GM12872 (cell line): ENCODE measurements around the gene HLCS.

ENCODE experiments used
- CTCF ChIP-seq: IDR thresholded peaks from 3 replicates; pipeline ENCODE4 v1.5.1; 2011; ENCODE audit warnings: low read depth, mild to moderate bottlenecking, low read length, moderate library complexity; ENCODE audit not compliant: insufficient read depth

HLCS gene

DNA sequence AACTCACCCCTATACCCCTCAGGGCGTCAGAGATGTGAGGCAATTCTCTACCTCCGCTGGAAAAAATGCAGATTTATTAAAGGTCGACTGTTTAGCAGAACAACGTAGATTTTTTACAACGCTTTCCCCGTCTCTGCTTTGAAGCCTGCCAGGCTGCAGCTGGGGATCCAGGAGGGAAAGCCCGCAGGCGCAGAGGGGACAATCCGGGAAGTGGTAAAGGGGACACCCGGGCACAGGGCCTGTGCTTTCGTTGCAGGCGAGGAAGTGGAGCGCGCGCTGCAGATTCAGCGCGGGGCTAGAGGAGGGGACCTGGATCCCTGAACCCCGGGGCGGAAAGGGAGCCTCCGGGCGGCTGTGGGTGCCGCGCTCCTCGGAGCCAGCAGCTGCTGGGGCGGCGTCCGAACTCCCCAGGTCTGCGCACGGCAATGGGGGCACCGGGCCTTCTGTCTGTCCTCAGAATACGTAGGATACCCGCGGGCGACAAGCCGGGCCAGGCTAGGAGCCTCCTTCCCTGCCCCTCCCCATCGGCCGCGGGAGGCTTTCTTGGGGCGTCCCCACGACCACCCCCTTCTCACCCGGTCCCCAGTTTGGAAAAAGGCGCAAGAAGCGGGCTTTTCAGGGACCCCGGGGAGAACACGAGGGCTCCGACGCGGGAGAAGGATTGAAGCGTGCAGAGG, 262.1 kb downstream of the HLCS start:
- no peak for TF ChIP-seq CTCF

DNA sequence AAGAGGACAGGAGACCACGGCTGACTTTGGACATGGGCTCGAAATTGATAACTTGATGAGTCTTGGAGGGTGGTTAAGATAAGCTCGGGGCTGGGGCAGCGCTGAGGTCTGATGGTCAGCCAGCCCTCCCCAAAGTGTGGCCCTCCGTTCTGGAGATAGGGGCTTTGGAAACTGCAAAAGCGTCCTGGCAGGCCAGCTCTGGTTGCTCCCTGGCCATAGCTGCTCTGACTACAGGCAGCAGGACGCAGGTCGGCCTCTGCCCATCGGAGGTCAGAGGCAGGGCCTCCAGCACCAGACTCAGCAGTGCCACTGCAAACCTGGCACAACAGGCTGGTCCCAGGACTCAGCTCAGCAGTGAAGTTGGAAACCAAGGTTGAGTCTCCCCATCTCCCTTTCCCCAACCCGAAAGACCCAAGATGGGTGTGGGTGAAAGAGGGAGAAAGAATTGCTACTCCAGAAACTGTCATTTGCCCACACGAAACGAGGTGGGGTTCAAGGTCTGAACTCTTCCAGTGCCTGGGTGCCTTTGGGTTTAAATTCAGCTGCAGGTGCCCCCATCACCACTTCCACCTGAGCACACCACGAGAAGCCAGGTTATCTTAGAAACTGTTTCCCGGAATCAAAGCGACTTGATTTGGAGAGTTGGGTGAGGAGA, 262.7 kb downstream of the HLCS start:
- TF ChIP-seq CTCF = no peak

DNA sequence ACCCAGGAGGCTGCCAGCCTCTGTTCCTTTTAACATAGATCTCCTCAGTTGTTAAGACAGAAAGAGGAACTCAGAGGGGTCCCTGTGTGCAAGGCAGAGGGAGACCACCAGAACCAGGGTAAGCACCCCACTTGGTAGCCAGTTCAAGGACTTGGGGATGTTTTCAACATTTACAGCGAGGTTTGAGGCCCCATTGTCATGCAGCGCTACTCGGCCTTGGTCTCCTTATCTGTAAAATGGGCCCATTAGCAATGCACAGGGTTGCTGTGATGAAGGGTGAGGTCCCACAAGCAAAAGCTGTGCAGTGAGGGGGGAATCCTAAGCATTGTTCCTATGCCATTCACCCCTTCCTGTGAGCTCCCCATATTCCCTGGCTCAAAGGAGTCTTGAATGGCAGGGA, 263.3 kb downstream of the HLCS start:
- no peak for TF ChIP-seq CTCF

DNA sequence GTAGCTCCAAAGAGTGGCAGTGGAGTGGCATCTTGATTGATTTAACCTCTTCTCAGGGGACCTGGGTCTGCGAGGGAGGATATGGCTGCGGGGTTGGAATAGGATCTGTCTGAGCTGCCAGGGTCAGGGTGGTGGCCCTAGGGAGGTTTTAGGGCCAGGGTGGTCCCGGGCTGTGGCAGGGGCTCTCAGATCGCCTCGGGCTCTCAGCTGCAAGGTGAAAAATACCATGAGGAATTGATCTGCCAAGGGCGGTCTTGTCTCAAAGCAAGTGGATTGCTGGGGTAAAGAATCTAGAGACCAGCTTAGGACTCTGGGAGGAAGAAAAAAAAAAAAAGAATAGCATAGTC, 263.9 kb downstream of the HLCS start:
- TF ChIP-seq CTCF = no peak

GRCh38 chr21:36701756-36702621, 264.5 kb downstream of the HLCS start:
- no peak for TF ChIP-seq CTCF

- TF ChIP-seq CTCF = no peak
Observed at GRCh38 chr21:36700971-36701755, 265.3 kb downstream of the HLCS start.
